GM19023 (cell line): ENCODE results near the gene ERAP2.
"Not testable (repeated sequence)": the region's sequence is repeated elsewhere in the genome, so short reads cannot be mapped to it uniquely, and the experiment has no call there.

Experiments used
- ATAC-seq: cut with Tn5 transposase; IDR thresholded peaks from one replicate; pipeline ENCODE4 v1.9.1; 2021; ENCODE audit warnings: mild to moderate bottlenecking, moderate library complexity; ENCODE audit not compliant: unreplicated experiment

Gene ERAP2

GRCh38 chr5:96931037-96931436 lies 54.7 kb downstream of the ERAP2 start:
- ATAC-seq, result not testable (repeated sequence)

GRCh38 chr5:96931605-96932004 lies 55.3 kb downstream of the ERAP2 start:
- no peak for ATAC-seq

GRCh38 chr5:96932026-96932425 lies 55.7 kb downstream of the ERAP2 start:
- no peak for ATAC-seq

GRCh38 chr5:96933764-96934707 lies 57.7 kb downstream of the ERAP2 start:
- ATAC-seq, result no peak

- ATAC-seq, result peak; percentile 67
Measured at GRCh38 chr5:96934708-96935558, 58.6 kb downstream of the ERAP2 start.

GRCh38 chr5:96935559-96936430 lies 59.5 kb downstream of the ERAP2 start, which contains the start of gene LNPEP:
Gene LNPEP, plus strand, starts transcription at chr5:96936080. Its CDS starts 76 bp downstream, at chr5:96936156.
- peak; percentile 57 for ATAC-seq

- peak; percentile 20 for ATAC-seq
Measured at GRCh38 chr5:96936431-96937320, 60.4 kb downstream of the ERAP2 start.

GRCh38 chr5:96940586-96940985 lies 64.3 kb downstream of the ERAP2 start:
- no peak for ATAC-seq

GRCh38 chr5:96941140-96941539 lies 64.8 kb downstream of the ERAP2 start:
- ATAC-seq, result no peak

GRCh38 chr5:96942078-96942477 lies 65.8 kb downstream of the ERAP2 start:
- ATAC-seq, result no peak

GRCh38 chr5:96942911-96943310 lies 66.6 kb downstream of the ERAP2 start:
- no peak for ATAC-seq

- no peak for ATAC-seq
Measured at GRCh38 chr5:96943799-96944198, 67.5 kb downstream of the ERAP2 start.

- no peak for ATAC-seq
Measured at GRCh38 chr5:96945144-96945897, 69.0 kb downstream of the ERAP2 start.

GRCh38 chr5:96946381-96946780 lies 70.1 kb downstream of the ERAP2 start:
- no peak for ATAC-seq

- ATAC-seq, result no peak
Measured at GRCh38 chr5:96952118-96952750, 75.9 kb downstream of the ERAP2 start.

GRCh38 chr5:96952974-96953730 lies 76.9 kb downstream of the ERAP2 start:
- no peak for ATAC-seq

- peak; percentile 49 for ATAC-seq
Measured at GRCh38 chr5:96957254-96958049, 81.2 kb downstream of the ERAP2 start.
